ENCODE measurements around the gene TXNDC2.

The TXNDC2 gene

GRCh38 chr18:9914584-9915290 is 29.0 kb downstream of the TXNDC2 start:
- peak; percentile 81 for DNase-seq

- DNase-seq, result no peak
These were observed 29.7 kb downstream of the TXNDC2 start for GRCh38 chr18:9915291-9916076.

GRCh38 chr18:9916077-9916639 is 30.4 kb downstream of the TXNDC2 start:
- no peak for DNase-seq

- DNase-seq, result no peak
These were observed 31.0 kb downstream of the TXNDC2 start for GRCh38 chr18:9916808-9917207.

- no peak for DNase-seq
These were observed 32.4 kb downstream of the TXNDC2 start for GRCh38 chr18:9918016-9918680.

GRCh38 chr18:9919564-9920232 is 33.9 kb downstream of the TXNDC2 start:
- DNase-seq, result no peak

- no peak for DNase-seq
These were observed 37.0 kb downstream of the TXNDC2 start for GRCh38 chr18:9922592-9923311.

GRCh38 chr18:9924371-9924943 is 38.7 kb downstream of the TXNDC2 start:
- no peak for DNase-seq

- DNase-seq, result no peak
These were observed 39.6 kb downstream of the TXNDC2 start for GRCh38 chr18:9925369-9925768.

GRCh38 chr18:9925795-9926194 is 40.0 kb downstream of the TXNDC2 start:
- no peak for DNase-seq

GRCh38 chr18:9926223-9926894 is 40.6 kb downstream of the TXNDC2 start:
- no peak for DNase-seq

GRCh38 chr18:9926977-9927376 is 41.2 kb downstream of the TXNDC2 start:
- no peak for DNase-seq

- DNase-seq, result no peak
These were observed 41.8 kb downstream of the TXNDC2 start for GRCh38 chr18:9927392-9928063.

GRCh38 chr18:9928646-9929259 is 43.0 kb downstream of the TXNDC2 start:
- DNase-seq, result no peak

GRCh38 chr18:9930299-9930884 is 44.6 kb downstream of the TXNDC2 start:
- DNase-seq, result no peak

- DNase-seq, result no peak
These were observed 45.4 kb downstream of the TXNDC2 start for GRCh38 chr18:9931146-9931545.

- DNase-seq, result no peak
These were observed 45.9 kb downstream of the TXNDC2 start for GRCh38 chr18:9931678-9932077.

GRCh38 chr18:9933865-9934264 is 48.1 kb downstream of the TXNDC2 start:
- no peak for DNase-seq

- DNase-seq, result no peak
These were observed 48.5 kb downstream of the TXNDC2 start for GRCh38 chr18:9934274-9934673.

All from NCI-H146 (cell line).